HCT116 (cell line): ENCODE measurements around the gene CALHM4.

Experiments
- CEBPB ChIP-seq: IDR thresholded peaks from 2 replicates; pipeline ENCODE4 v1.6.1; 2012; ENCODE audit warnings: low read depth
- POLR2A ChIP-seq: IDR thresholded peaks from 2 replicates; pipeline ENCODE4 v1.7.0; 2011; ENCODE audit warnings: borderline replicate concordance; ENCODE audit not compliant: insufficient read depth, insufficient read length; ENCODE audit errors: extremely low read depth
- TCF7L2 ChIP-seq: IDR thresholded peaks from 2 replicates; pipeline ENCODE4 v1.7.0; 2011; ENCODE audit warnings: borderline replicate concordance, inconsistent platforms; ENCODE audit not compliant: insufficient read depth, insufficient read length; ENCODE audit errors: extremely low read depth
- TF ChIP-seq, protein P1 (sequence below), 3 experiments: fragments of 200-600 bp in 1 of 3; sonication (generic) in 1 of 3; IDR thresholded peaks in 2 of 3; conservative IDR thresholded peaks in 1 of 3; 2 replicates each; pipeline ENCODE4 v1.5.1; 2012 to 2017; ENCODE audit warnings: low read depth in 2 of 3, low read length in 2 of 3, antibody characterized with exemption in 1 of 3, borderline replicate concordance in 1 of 3, control low read depth in 1 of 3, mild to moderate bottlenecking in 1 of 3, mixed read lengths in 1 of 3, mixed run types in 1 of 3, moderate library complexity in 1 of 3; ENCODE audit not compliant: insufficient read depth in 1 of 3

DNA sequence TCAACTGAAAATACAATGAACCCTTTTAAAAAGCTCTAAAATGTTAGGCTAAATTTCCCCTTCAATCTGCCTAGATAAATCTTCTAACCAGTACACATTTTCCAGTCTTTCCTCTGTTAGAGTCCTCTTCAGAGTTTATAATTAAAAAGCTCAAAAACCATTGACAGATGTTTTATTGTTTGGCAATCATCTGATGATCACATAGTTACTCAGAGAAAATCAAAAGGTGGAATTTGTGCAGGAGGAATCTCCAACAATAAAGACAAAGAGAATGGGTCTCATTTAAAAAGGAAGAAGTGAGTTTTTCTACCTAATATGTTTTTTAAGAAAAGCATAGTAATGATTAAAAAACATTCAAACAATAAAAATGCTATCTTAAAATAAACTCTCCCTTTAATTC is 11.1 kb upstream of the CALHM4 start:
- TF ChIP-seq, protein P1, sequence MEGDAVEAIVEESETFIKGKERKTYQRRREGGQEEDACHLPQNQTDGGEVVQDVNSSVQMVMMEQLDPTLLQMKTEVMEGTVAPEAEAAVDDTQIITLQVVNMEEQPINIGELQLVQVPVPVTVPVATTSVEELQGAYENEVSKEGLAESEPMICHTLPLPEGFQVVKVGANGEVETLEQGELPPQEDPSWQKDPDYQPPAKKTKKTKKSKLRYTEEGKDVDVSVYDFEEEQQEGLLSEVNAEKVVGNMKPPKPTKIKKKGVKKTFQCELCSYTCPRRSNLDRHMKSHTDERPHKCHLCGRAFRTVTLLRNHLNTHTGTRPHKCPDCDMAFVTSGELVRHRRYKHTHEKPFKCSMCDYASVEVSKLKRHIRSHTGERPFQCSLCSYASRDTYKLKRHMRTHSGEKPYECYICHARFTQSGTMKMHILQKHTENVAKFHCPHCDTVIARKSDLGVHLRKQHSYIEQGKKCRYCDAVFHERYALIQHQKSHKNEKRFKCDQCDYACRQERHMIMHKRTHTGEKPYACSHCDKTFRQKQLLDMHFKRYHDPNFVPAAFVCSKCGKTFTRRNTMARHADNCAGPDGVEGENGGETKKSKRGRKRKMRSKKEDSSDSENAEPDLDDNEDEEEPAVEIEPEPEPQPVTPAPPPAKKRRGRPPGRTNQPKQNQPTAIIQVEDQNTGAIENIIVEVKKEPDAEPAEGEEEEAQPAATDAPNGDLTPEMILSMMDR (IDR thresholded peaks at IDR 0.05 in 2 of 3, conservative IDR thresholded peaks at IDR 0.05 in 1 of 3; ENCODE audit: borderline replicate concordance in 1 of 3, insufficient read depth in 1 of 3, low read depth in 2 of 3, low read length in 2 of 3): no peak
- TF ChIP-seq POLR2A (no peak), TCF7L2 (no peak), CEBPB (no peak)
